ENCODE measurements around the gene COA8. TPM values are rescaled to one million over a fixed set of nuclear protein-coding genes. Genes with fewer than 3 reads are reported as not detected.

COA8 gene
- total and polyA plus RNA-seq, 9 of the 15 experiments (the other 6 are each of a cell fraction or from before 2014, with no cell fraction given), result 5.0 to 35.3 (median 25.7) TPM

DNA sequence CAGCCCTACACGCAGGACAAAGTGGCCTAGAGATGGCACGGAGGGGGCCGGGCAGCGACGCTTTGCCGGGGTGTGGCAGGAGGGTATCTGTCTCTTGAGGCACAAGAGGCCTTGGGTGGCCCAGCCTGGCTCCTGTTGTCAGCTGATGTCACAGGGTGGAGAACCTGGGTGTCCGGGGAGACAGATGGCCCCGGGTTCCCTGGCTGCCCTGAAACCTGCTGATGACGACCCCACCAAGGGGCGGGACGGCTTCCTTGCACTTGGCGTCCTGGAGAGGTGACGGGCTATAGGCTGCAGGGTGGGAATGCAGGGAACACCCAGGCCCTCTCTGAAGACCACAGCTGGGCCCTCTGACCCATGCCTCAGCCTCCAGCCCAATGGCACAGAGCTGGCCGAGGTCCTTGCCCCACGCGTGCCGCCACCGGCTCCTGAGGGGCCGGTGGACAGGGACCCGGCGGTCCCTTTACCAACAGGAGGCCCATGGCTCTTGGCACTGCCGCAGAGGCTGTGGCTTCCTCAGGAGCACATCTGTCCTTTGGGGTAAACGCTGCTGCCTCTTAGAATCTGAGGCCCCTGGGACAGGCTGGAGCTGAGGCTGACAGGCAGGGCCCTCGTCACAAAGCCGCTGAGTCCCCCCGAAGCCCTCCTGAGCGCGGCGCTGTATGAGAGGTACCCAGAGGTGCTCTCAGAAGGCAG lies 17.4 kb upstream of the COA8 start:
- Histone ChIP-seq H3K27me3 (ENCODE audit: control insufficient read depth in 2 of 2, insufficient read depth in 2 of 2, low read length in 2 of 2) (no peaks in the 10 kb centered on the region), H3K4me3 (no peak overlapping the region), H3K4me1 (replicated peaks in 1 of 2; ENCODE audit: control insufficient read depth in 2 of 2, insufficient read depth in 2 of 2, low read length in 2 of 2) (peaks cover 0 to 87% of the 10 kb centered on the region in 2 experiments; a peak in 2 of 5 replicates), H3K79me2 (ENCODE audit: control insufficient read depth, insufficient read depth, low read length) (no peaks in the 10 kb centered on the region), H3K9me3 (replicated peaks; ENCODE audit: control insufficient read depth, insufficient read depth, low read depth, low read length) (no peaks in the 10 kb centered on the region), H3K4me2 (ENCODE audit: insufficient read depth, low read length) (no peak overlapping the region), H3K9me1 (ENCODE audit: control insufficient read depth, insufficient read depth, low read length) (no peaks in the 10 kb centered on the region), H3K36me3 (ENCODE audit: control insufficient read depth, insufficient read depth, low read length) (no peaks in the 10 kb centered on the region), H4K20me1 (replicated peaks; ENCODE audit: control insufficient read depth, insufficient read depth, low read length) (peaks cover 7% of the 10 kb centered on the region; the same call in 1 of the 2 replicates), H3K9ac (ENCODE audit: insufficient read depth in 1 of 2, low read depth in 2 of 2, low read length in 2 of 2) (no peak overlapping the region; a peak in 1 of 4 replicates), H2AFZ (ENCODE audit: low read depth, low read length) (no peak overlapping the region), H3K27ac (ENCODE audit: extremely low read depth, low read depth, low read length) (no peak overlapping the region)
- ChIA-PET POLR2A (interaction anchor here (1.0 to 2.1 kb wide), 3 partner anchors 9 to 26 kb away, joined by 5 to 8 read pairs (median 7); partner anchors contain the start of gene TRMT61A), CTCF (ENCODE audit: low intra/inter-chr PET ratio) (interaction anchor here (2.4 kb wide), 1 partner anchor 27 kb away, joined by 19 read pairs; no protein-coding TSS in a partner anchor)
- ATAC-seq, result no peak
- in situ Hi-C loops (cut with MboI) (no loop called here), intact Hi-C loops (cut with micrococcal nuclease) (loop anchor here (5.0 to 10.0 kb wide), 2 partner anchors 43 to 471 kb away; no protein-coding TSS in a partner anchor)
- WGBS (ENCODE audit: insufficient coverage, low coverage, missing lambda C conversion rate), result 65% methylated on average over 14 of the region's 29 CpGs
- no peak for DNase-seq (ENCODE audit: extremely low read depth in 1 of 4, low spot score in 3 of 4)
- BruUV-seq (replicated peaks), result no TSS peak
- FAIRE-seq, result no peak
- TF ChIP-seq SRF (CRISPR knock-in tag; IDR thresholded peaks at IDR 0.05) (no peak), PYGO2 (tag; IDR thresholded peaks at IDR 0.05) (no peak), ETS1 (conservative IDR thresholded peaks at IDR 0.05; ENCODE audit: control insufficient read depth, low read depth, low read length) (no peak), E2F8 (IDR thresholded peaks at IDR 0.05; ENCODE audit: low read depth, partially characterized antibody) (no peak), ATF1 (CRISPR knock-in tag; IDR thresholded peaks at IDR 0.05) (no peak), ATF1 (tag; IDR thresholded peaks at IDR 0.05) (no peak)
